HEK293 (cell line): Measurements from ENCODE around the gene ZNF319.

Experiments
- SETDB1 ChIP-seq: IDR thresholded peaks from one replicate; pipeline ENCODE4 v1.6.1; 2017; ENCODE audit warnings: mild to moderate bottlenecking, low read length, moderate library complexity, mixed read lengths; ENCODE audit not compliant: insufficient read length
- ZBTB48 ChIP-seq: fragments of 450-650 bp; formaldehyde crosslinking; IDR thresholded peaks from 2 replicates; pipeline ENCODE4 v1.5.1; 2016; ENCODE audit warnings: missing biosample characterization, missing genetic modification characterization
- ZBTB8A ChIP-seq: fragments of 450-650 bp; formaldehyde crosslinking; IDR thresholded peaks from 2 replicates; pipeline ENCODE4 v1.5.1; 2016; ENCODE audit warnings: missing biosample characterization, missing genetic modification characterization
- ZNF302 ChIP-seq: fragments of 450-650 bp; formaldehyde crosslinking; IDR thresholded peaks from 2 replicates; pipeline ENCODE4 v1.5.1; 2016; ENCODE audit warnings: missing biosample characterization, missing genetic modification characterization, low read depth
- ZNF311 ChIP-seq: fragments of 450-650 bp; formaldehyde crosslinking; IDR thresholded peaks from 2 replicates; pipeline ENCODE4 v1.5.1; 2017; ENCODE audit warnings: missing biosample characterization, missing genetic modification characterization, borderline replicate concordance
- ZNF335 ChIP-seq: fragments of 450-650 bp; formaldehyde crosslinking; conservative IDR thresholded peaks from 2 replicates; pipeline ENCODE4 v1.5.1; 2016; ENCODE audit warnings: missing biosample characterization, missing genetic modification characterization
- TF ChIP-seq, protein P1 (sequence below): fragments of 450-650 bp; formaldehyde crosslinking; IDR thresholded peaks from 2 replicates; pipeline ENCODE4 v1.5.1; 2016; ENCODE audit warnings: missing biosample characterization, missing genetic modification characterization
- TF ChIP-seq, protein P2 (sequence below): fragments of 450-650 bp; formaldehyde crosslinking; IDR thresholded peaks from 2 replicates; pipeline ENCODE4 v1.5.1; 2016; ENCODE audit warnings: missing biosample characterization, missing genetic modification characterization, borderline replicate concordance
- TF ChIP-seq, protein P3 (sequence below): fragments of 450-650 bp; formaldehyde crosslinking; optimal IDR thresholded peaks from 2 replicates; pipeline ENCODE3; 2016; ENCODE audit warnings: missing biosample characterization, mild to moderate bottlenecking, missing genetic modification characterization
- TF ChIP-seq, protein P4 (sequence below): fragments of 450-650 bp; formaldehyde crosslinking; IDR thresholded peaks from 2 replicates; pipeline ENCODE4 v1.5.1; 2016; ENCODE audit warnings: missing biosample characterization, missing genetic modification characterization
- TF ChIP-seq, protein P5 (sequence below): fragments of 450-650 bp; formaldehyde crosslinking; IDR thresholded peaks from 2 replicates; pipeline ENCODE4 v1.5.1; 2016; ENCODE audit warnings: missing biosample characterization, missing genetic modification characterization, low read depth

DNA sequence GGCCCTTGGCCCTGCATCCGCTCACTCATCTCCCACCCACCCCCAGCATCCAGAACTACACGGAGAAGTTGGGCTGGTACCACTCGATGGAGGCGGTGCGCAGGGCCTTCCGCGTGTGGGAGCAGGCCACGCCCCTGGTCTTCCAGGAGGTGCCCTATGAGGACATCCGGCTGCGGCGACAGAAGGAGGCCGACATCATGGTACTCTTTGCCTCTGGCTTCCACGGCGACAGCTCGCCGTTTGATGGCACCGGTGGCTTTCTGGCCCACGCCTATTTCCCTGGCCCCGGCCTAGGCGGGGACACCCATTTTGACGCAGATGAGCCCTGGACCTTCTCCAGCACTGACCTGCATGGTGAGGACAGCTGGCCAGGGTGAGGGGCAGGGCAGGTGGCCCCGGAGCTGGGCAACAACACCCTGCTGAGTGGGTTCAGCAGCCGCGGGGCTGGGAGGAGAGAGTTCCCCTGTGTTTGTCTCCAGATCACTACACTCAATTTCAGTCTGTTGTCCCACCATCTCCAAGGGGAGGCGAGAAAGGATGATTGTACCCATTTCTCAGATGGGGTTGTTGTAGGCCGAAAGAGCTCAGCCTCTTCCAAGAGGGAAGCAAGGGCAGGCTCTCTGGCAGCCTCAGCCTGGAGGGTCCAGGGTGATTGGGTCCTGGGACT is 39.5 kb upstream of the ZNF319 start:
- TF ChIP-seq, protein P1, sequence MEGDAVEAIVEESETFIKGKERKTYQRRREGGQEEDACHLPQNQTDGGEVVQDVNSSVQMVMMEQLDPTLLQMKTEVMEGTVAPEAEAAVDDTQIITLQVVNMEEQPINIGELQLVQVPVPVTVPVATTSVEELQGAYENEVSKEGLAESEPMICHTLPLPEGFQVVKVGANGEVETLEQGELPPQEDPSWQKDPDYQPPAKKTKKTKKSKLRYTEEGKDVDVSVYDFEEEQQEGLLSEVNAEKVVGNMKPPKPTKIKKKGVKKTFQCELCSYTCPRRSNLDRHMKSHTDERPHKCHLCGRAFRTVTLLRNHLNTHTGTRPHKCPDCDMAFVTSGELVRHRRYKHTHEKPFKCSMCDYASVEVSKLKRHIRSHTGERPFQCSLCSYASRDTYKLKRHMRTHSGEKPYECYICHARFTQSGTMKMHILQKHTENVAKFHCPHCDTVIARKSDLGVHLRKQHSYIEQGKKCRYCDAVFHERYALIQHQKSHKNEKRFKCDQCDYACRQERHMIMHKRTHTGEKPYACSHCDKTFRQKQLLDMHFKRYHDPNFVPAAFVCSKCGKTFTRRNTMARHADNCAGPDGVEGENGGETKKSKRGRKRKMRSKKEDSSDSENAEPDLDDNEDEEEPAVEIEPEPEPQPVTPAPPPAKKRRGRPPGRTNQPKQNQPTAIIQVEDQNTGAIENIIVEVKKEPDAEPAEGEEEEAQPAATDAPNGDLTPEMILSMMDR (tag by site-specific recombination), result no peak
- TF ChIP-seq SETDB1 (no peak), ZNF302 (tag by site-specific recombination) (no peak), ZBTB8A (tag by site-specific recombination) (no peak), ZBTB48 (tag by site-specific recombination) (no peak), ZNF311 (tag by site-specific recombination) (no peak), ZNF335 (no peak)
- TF ChIP-seq, protein P2, sequence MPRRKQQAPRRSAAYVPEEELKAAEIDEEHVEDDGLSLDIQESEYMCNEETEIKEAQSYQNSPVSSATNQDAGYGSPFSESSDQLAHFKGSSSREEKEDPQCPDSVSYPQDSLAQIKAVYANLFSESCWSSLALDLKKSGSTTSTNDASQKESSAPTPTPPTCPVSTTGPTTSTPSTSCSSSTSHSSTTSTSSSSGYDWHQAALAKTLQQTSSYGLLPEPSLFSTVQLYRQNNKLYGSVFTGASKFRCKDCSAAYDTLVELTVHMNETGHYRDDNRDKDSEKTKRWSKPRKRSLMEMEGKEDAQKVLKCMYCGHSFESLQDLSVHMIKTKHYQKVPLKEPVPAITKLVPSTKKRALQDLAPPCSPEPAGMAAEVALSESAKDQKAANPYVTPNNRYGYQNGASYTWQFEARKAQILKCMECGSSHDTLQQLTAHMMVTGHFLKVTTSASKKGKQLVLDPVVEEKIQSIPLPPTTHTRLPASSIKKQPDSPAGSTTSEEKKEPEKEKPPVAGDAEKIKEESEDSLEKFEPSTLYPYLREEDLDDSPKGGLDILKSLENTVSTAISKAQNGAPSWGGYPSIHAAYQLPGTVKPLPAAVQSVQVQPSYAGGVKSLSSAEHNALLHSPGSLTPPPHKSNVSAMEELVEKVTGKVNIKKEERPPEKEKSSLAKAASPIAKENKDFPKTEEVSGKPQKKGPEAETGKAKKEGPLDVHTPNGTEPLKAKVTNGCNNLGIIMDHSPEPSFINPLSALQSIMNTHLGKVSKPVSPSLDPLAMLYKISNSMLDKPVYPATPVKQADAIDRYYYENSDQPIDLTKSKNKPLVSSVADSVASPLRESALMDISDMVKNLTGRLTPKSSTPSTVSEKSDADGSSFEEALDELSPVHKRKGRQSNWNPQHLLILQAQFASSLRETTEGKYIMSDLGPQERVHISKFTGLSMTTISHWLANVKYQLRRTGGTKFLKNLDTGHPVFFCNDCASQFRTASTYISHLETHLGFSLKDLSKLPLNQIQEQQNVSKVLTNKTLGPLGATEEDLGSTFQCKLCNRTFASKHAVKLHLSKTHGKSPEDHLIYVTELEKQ (tag by site-specific recombination), result no peak
- TF ChIP-seq, protein P3, sequence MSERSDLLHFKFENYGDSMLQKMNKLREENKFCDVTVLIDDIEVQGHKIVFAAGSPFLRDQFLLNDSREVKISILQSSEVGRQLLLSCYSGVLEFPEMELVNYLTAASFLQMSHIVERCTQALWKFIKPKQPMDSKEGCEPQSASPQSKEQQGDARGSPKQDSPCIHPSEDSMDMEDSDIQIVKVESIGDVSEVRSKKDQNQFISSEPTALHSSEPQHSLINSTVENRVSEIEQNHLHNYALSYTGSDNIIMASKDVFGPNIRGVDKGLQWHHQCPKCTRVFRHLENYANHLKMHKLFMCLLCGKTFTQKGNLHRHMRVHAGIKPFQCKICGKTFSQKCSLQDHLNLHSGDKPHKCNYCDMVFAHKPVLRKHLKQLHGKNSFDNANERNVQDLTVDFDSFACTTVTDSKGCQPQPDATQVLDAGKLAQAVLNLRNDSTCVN (tag by site-specific recombination), result no peak
- TF ChIP-seq, protein P4, sequence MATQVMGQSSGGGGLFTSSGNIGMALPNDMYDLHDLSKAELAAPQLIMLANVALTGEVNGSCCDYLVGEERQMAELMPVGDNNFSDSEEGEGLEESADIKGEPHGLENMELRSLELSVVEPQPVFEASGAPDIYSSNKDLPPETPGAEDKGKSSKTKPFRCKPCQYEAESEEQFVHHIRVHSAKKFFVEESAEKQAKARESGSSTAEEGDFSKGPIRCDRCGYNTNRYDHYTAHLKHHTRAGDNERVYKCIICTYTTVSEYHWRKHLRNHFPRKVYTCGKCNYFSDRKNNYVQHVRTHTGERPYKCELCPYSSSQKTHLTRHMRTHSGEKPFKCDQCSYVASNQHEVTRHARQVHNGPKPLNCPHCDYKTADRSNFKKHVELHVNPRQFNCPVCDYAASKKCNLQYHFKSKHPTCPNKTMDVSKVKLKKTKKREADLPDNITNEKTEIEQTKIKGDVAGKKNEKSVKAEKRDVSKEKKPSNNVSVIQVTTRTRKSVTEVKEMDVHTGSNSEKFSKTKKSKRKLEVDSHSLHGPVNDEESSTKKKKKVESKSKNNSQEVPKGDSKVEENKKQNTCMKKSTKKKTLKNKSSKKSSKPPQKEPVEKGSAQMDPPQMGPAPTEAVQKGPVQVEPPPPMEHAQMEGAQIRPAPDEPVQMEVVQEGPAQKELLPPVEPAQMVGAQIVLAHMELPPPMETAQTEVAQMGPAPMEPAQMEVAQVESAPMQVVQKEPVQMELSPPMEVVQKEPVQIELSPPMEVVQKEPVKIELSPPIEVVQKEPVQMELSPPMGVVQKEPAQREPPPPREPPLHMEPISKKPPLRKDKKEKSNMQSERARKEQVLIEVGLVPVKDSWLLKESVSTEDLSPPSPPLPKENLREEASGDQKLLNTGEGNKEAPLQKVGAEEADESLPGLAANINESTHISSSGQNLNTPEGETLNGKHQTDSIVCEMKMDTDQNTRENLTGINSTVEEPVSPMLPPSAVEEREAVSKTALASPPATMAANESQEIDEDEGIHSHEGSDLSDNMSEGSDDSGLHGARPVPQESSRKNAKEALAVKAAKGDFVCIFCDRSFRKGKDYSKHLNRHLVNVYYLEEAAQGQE (tag by site-specific recombination), result no peak
- TF ChIP-seq, protein P5, sequence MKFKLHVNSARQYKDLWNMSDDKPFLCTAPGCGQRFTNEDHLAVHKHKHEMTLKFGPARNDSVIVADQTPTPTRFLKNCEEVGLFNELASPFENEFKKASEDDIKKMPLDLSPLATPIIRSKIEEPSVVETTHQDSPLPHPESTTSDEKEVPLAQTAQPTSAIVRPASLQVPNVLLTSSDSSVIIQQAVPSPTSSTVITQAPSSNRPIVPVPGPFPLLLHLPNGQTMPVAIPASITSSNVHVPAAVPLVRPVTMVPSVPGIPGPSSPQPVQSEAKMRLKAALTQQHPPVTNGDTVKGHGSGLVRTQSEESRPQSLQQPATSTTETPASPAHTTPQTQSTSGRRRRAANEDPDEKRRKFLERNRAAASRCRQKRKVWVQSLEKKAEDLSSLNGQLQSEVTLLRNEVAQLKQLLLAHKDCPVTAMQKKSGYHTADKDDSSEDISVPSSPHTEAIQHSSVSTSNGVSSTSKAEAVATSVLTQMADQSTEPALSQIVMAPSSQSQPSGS (tag by site-specific recombination), result no peak
